ENCODE results near the gene GALNT9. TPM values are rescaled to one million over a fixed set of nuclear protein-coding genes. Genes with fewer than 3 reads are reported as not detected.

The GALNT9 gene
- total RNA-seq, 1 donor from 2014 or later = not detected

DNA sequence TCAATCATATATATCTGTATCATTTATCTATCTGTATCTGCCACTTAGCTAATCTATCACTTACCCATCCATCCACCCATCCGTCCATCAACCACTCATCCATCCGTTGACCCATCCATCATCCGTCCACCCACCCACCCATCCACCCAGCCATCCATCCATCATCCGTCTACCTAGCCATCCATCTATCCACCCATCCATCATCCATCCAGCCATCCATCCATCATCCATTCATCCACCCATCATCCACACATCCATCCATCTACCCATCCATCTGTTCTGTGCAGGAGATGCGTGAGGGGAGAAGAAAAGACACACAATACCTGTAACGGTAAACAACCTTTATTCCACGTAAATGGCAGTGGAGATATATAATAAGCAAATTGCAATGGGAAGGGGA is 165.0 kb downstream of the GALNT9 start:
- DNase-seq (ENCODE audit: low read depth) (no peak), FAIRE-seq (no peak)
- TF ChIP-seq, protein P1, sequence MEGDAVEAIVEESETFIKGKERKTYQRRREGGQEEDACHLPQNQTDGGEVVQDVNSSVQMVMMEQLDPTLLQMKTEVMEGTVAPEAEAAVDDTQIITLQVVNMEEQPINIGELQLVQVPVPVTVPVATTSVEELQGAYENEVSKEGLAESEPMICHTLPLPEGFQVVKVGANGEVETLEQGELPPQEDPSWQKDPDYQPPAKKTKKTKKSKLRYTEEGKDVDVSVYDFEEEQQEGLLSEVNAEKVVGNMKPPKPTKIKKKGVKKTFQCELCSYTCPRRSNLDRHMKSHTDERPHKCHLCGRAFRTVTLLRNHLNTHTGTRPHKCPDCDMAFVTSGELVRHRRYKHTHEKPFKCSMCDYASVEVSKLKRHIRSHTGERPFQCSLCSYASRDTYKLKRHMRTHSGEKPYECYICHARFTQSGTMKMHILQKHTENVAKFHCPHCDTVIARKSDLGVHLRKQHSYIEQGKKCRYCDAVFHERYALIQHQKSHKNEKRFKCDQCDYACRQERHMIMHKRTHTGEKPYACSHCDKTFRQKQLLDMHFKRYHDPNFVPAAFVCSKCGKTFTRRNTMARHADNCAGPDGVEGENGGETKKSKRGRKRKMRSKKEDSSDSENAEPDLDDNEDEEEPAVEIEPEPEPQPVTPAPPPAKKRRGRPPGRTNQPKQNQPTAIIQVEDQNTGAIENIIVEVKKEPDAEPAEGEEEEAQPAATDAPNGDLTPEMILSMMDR (IDR thresholded peaks at IDR 0.05; ENCODE audit: insufficient read depth, low read length, severe bottlenecking) = no peak
- H3K4me3 ChIP-seq (ENCODE audit: low read depth, low read length) = no peak overlapping the region
- no peaks in the 10 kb centered on the region for H3K27me3 ChIP-seq (ENCODE audit: control insufficient read depth, insufficient read depth, low read length)
- no peaks in the 10 kb centered on the region for H3K36me3 ChIP-seq (ENCODE audit: control insufficient read depth, insufficient read depth, low read length)

DNA sequence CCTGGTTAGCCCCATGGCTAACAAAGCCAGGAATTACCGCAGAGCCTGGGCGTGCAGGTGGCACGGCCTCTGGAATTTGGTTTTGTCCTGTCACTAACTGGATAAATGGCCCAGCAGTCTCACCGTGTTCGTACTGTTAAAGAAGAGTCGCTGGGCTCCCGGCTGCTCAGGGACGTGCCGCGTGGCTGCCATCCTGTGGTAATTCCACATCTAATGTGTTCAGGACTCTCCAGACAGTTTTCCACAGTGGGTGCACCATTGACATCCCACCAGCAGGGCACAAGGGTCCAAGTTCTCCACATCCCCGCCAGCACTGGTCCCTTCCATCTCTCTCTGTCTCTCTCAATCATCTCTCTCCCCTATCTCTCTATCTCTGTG is 165.5 kb downstream of the GALNT9 start:
- Histone ChIP-seq H3K36me3 (ENCODE audit: control insufficient read depth, insufficient read depth, low read length) (no peaks in the 10 kb centered on the region), H3K4me3 (ENCODE audit: low read depth, low read length) (no peak overlapping the region), H3K27me3 (ENCODE audit: control insufficient read depth, insufficient read depth, low read length) (no peaks in the 10 kb centered on the region)
- DNase-seq (ENCODE audit: low read depth) (no peak), FAIRE-seq (no peak)
- TF ChIP-seq, protein P1 (IDR thresholded peaks at IDR 0.05; ENCODE audit: insufficient read depth, low read length, severe bottlenecking) = peak; percentile 17

DNA sequence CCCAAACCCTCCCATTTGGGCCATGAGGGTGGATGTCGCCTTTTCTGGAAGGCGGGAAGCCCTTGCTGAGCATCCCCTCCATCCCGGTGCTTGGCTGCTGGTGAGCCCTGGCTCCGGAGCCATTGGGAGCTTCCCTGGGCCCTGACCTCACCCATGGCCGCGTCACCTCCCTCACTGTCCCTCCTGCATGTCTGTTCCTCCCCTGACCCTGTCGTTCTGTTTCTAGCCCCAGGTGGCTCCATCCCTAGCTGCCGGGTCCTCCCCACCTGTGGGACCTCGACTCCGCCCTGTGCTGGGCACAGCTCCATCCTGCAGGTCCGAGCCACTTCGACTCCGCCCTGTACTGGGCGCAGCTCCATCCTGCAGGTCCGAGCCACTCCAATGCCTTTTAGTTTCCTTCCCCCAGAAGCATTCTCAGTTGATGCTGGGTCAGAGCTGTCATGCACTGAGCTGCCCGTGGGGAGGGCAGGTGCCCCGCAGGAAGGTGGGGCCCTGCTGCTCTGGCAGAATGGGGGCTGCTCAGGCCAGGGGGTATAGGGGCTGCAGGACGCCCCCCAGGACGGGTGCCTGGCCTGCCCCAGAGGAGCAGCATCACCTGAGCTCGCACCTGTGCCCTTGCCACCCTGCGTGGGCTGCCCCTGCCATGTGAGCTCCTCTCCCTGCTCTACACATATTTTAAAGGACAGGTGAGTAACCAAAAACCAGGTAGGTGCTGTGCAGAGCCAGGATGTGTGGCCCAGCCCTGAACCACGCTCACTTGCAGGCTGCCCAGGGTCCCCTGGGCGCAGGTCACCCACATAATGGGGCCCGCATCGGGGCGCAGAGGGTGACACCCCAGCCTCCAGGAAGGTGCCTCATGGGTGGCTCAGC is 166.1 kb downstream of the GALNT9 start:
- no peak for DNase-seq (ENCODE audit: low read depth)
- Histone ChIP-seq H3K4me3 (ENCODE audit: low read depth, low read length) (no peak overlapping the region), H3K36me3 (ENCODE audit: control insufficient read depth, insufficient read depth, low read length) (no peaks in the 10 kb centered on the region), H3K27me3 (ENCODE audit: control insufficient read depth, insufficient read depth, low read length) (no peaks in the 10 kb centered on the region)
- no peak for FAIRE-seq
- TF ChIP-seq, protein P1 (IDR thresholded peaks at IDR 0.05; ENCODE audit: insufficient read depth, low read length, severe bottlenecking) = no peak

DNA sequence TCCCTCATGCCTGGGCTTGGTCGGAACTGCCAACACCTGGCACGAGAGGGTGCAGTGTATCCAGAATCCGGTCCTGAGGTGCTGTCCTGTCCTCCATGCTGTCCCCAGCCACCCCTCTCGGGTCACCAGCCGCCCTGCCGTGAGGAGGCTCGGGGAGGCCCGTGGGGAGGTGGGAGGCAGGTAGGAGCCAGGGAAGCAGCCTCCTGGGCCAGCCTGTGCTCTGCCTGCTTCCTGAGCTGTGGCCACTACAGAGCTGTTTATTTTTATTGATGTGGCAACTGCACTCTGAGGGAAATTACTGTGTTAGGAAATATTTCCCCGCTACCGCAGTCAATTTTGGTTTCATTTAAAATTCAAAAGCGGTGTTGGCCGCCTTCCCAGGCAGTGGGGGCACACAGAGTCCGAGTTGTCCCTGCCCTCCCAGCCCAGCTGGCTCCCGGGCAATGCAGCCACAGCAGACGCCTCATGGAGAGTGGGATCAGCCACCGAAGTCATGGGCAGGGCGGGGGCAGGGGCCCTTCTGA is 166.8 kb downstream of the GALNT9 start:
- FAIRE-seq = no peak

DNA sequence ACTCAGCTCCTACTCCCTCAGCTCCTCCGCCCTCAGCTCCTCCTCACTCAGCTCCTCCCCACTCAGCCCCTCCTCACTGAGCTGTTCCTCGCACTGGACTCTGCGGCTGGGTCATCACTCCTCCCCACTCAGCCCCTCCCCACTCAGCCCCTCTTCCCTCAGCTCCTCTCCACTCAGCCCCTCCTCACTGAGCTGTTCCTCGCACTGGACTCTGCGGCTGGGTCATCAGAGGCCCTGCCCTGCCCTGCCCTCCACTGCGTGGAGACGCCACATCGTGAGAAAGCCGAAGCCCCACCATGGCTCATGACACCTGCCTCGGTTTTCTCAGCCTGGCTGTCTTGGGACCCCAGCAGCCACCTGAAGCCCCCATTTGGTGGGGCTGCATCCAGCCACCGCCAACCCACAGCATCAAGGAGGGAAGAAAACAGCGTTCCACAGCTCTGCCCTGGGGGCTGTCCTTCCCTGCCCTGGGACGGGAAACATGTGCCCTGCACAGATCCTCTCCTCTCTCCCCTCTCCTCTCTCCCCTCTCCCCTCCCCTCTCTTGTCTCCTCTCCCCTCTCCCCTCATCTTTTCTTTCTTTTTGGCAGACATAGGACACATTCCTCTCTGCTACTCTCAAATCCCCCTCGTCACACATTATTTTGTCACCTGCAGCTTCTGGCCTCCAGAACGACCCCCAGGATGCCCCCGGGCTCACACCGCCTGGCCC is 167.4 kb downstream of the GALNT9 start:
- DNase-seq (ENCODE audit: low read depth) (no peak), FAIRE-seq (no peak)
- Histone ChIP-seq H3K4me3 (ENCODE audit: low read depth, low read length) (no peak overlapping the region), H3K36me3 (ENCODE audit: control insufficient read depth, insufficient read depth, low read length) (no peaks in the 10 kb centered on the region), H3K27me3 (ENCODE audit: control insufficient read depth, insufficient read depth, low read length) (no peaks in the 10 kb centered on the region)
- TF ChIP-seq, protein P1 (IDR thresholded peaks at IDR 0.05; ENCODE audit: insufficient read depth, low read length, severe bottlenecking) = no peak

More for the DNA sequence above, 166.8 kb downstream of the GALNT9 start:
- no peaks in the 10 kb centered on the region for H3K27me3 ChIP-seq (ENCODE audit: control insufficient read depth, insufficient read depth, low read length)
- TF ChIP-seq, protein P1 (IDR thresholded peaks at IDR 0.05; ENCODE audit: insufficient read depth, low read length, severe bottlenecking) = no peak
- H3K36me3 ChIP-seq (ENCODE audit: control insufficient read depth, insufficient read depth, low read length) = no peaks in the 10 kb centered on the region
- DNase-seq (ENCODE audit: low read depth) = no peak
- H3K4me3 ChIP-seq (ENCODE audit: low read depth, low read length) = no peak overlapping the region
